NCI-H1417 treated with DMSO at 0.1 percent for 48 hours (cell line): ENCODE data around the gene HDC.

ENCODE experiments used
- DNase-seq: peaks from one replicate; lab custom pipeline; 2025; lab: John Stamatoyannopoulos, UW

HDC gene

DNA sequence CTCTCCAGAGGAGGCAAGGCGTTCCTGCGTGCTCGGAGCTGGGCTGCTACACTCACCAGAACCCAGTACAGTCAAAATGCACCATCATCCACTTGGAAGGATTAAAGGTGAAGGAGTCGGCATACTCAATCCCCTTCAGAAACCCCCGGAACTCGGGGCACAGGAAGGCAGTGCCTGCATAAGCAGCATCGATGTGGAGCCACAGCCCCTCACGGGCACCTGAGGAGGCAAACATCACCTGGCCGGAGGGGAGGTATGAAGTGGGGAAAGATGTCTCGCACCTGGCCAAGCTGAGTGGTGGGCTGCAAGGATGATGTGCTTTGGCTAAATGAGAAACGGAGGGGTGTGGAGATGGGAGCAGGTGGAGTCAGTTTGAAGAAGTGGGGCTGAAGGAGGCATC, 13.0 kb downstream of the HDC start:
- DNase-seq, result no peak

GRCh38 chr15:50251638-50252182, 13.8 kb downstream of the HDC start:
- no peak for DNase-seq

- no peak for DNase-seq
Measured at GRCh38 chr15:50250760-50251394, 14.6 kb downstream of the HDC start.

DNA sequence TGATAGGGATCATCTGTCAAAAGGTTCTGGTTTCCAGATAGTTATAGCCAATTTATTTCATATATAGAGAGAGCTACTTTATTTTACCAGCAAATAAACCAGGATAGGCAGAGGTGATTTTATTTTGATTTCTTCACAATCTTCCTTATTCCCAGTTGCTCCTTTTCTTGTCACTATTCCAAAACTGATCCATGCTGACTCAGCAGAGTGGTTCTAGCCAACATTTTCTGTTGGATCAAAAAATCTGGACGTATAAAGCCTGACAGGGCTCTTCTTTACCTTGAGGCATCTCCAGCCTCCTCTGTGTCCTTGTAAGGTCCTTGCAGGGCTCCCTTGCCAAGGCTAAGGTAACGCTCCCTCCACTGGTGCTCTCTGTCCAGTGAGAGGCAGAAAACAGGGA, 15.8 kb downstream of the HDC start:
- DNase-seq, result no peak

GRCh38 chr15:50248994-50249582, 16.4 kb downstream of the HDC start:
- no peak for DNase-seq

DNA sequence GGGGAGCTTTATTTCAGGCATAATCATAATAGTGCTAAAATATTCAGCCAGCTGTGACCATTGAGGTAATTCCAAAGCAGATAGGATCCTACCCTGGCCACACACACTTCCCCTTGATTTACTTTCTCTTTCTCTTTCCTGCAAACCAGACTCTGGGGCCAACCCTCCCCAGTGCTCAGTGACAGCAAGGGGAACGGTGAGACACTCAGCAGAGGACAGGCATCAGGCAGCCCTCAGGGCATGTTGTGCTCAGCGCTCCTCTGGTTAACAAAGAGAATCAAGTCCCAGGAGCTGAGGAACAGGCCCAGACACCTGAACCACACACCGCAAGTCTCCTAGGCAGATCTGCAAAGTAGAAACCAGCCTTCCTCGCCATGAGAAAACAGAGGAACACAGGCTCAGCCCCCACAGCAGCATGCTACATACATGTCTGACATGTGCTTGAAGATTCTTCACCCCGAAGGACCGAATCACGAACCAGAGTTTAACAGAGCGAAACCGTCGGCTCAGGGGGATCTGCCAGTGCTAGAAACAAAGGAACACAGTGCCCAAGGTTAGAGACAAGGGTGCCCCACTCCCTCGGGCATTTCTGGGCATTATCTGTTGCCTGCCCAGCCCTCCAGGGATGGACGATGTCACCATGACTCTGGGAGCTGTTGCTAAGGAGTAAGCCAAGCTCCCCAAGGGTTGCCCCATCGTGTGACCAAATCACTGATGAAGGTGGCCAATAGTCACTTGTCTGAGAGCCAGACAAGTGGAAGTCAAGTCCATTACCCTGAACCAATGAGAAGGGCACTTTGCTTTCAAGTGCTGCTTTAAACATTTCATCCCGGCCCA, 17.5 kb downstream of the HDC start:
- DNase-seq, result no peak

GRCh38 chr15:50246631-50247030, 18.9 kb downstream of the HDC start:
- DNase-seq, result no peak

DNA sequence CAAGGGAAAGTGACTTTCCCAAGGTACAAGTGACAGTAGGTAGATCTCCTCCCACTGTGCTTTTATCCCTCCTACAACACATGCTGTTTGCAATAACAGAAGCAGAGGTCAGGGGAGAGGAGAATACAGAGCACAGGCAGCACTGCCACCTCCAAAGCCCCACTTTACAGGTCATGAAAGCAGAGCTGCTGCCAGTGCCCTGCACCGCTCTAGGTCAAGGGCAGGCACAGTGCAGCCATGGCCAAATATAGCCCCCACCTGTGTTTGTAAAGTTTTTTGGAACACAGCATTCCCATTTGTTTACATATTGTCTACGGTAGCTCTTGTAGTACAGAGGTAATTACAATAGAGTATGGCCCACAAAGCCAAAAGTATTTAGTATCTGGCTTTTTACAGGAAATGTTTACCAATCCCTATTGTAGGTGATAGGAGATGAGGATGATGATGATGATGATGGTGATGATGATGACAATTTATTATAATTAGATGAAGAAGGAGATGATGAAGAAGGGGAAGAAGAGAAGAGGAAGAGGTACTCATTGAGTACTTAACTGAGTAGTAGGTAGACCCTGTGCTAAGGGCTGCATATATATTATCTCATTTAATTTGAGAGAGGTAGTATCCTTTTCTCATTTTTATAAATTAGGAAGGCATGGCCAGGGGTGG, 20.4 kb downstream of the HDC start:
- DNase-seq, result no peak

DNA sequence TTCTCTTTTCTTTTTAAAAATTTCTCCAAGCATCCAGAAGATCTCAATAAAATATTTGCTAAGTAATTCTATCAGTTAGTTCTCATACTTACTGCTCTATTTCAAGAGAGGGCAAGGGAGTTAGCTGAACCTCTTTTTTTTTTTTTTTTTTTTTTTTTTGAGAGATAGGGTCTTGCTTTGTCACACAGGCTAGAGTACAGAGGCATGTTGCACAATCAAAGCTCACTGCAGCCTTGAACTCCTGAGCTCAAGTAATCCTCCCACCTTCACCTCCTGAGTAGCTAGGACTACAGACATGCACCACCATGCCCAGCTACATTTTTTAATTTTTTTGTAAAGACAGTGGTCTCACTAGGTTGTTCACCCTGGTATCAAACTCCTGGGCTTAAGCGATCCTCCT, 21.4 kb downstream of the HDC start:
- no peak for DNase-seq

- no peak for DNase-seq
Measured at GRCh38 chr15:50241684-50242450, 23.7 kb downstream of the HDC start.

DNA sequence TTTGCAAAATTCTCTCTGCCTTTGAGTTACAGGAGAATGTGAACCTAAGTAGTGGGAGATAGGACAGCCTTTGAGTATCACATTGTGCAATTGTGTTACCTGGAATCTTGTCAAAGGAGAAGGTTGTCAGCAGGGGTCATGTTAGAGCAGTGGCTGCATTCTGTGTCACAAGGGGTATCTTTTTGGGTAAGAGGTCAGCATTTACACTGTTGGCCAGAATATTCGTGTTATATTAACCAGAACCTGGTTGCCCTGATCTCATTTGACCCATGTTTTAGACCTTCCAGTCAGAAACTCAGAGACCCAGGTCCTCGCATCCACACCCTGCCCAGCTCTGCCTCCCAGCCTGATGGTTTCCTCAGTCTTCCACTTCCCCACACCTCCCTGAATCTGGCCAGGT, 27.3 kb downstream of the HDC start:
- DNase-seq, result no peak

- no peak for DNase-seq
Measured at GRCh38 chr15:50236433-50236832, 29.1 kb downstream of the HDC start.

DNA sequence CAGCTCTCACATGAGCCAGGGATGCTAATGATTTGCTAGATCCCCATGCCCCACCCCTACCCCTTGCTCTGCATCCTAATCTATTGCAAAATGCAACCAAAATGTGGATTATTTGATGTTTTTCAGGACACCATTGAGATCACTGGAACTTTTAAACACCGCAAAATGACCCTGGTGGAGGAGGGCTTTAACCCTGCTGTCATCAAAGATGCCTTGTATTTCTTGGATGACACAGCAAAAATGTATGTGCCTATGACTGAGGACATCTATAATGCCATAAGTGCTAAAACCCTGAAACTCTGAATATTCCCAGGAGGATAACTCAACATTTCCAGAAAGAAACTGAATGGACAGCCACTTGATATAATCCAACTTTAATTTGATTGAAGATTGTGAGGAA, 29.7 kb downstream of the HDC start:
- DNase-seq, result no peak

DNA sequence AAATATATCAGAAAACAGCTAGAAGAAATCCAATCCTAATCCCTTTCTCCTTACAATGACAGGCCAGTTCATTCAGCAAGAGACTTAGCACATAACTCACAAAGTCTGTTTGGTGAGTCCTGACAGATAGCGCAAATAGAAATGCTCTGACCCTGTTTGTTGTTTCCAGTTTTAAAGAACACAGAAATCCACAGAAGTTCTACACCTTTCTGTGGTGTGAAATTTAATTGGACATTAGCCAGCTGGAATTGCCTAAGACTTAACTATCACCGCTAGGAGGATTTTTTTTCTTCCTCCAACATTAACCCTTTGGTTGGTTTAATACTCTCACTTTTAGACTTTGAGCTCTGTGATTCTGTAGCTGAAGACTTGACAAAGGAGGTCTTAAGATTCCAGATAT, 30.8 kb downstream of the HDC start:
- DNase-seq, result no peak

DNA sequence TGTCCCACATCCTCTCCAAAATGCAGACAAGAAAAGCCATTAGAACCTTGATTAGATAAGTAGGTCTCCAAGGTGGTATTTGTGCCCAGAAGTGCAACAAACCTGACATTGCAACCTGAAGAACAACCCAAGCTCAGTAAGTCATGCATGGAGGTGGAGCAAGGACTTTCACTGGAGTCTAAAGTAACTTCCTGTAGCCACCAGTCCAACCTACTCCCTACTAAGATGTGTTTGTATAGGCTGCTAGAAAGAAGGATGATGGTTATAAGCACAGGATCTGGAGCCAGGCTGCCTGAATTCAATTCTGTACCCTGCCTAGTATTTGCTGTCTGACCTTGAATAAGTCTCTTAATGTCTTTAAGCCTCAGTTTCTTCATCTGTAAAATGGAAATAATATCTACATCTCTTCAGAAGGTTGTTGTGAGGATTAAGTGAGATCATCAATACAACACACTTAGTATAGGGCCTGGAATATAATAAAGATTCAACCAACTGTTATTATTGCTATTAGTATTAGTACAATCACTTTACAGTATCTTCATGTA, 32.3 kb downstream of the HDC start:
- DNase-seq, result no peak

DNA sequence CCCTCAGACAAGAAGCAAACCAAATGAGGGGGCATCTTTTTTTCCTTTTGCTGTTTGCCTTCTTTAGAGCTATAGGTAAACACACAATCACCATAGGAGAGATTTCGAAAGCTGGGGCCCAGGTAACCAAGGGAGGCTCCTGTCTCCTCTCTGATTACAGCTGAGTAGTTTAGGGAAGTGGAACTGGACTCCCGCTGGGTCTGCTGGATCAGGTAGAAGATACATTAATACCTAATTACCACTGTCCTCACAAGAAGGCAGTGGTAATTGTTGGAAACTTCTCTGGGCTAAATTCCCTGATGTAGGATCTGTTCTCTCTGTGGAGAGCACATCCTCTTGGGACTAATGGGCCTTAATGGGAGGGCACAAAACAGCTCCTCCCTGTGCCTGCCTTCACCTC, 32.7 kb downstream of the HDC start:
- no peak for DNase-seq

DNA sequence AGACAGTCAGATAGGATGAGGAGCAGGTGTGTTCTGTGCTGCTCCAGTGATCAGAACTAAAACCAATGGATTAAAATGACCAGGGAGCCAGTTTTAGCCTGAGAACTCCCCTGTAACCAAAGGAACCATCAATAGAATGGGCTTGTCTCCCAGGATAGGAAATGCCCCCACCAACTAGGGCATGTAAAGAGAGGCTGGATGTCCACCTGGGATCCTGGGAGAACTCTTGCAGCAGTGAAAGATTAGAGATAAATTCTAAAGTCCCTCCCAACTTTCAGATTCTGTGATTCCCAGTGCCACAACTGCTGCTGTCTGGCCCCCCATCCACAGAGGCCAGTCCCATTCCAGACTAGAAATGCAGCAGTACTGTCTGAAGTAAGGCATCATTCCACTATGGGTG, 33.8 kb downstream of the HDC start:
- no peak for DNase-seq

GRCh38 chr15:50229336-50229735, 36.2 kb downstream of the HDC start:
- DNase-seq, result no peak

GRCh38 chr15:50228866-50229265, 36.7 kb downstream of the HDC start:
- DNase-seq, result no peak

DNA sequence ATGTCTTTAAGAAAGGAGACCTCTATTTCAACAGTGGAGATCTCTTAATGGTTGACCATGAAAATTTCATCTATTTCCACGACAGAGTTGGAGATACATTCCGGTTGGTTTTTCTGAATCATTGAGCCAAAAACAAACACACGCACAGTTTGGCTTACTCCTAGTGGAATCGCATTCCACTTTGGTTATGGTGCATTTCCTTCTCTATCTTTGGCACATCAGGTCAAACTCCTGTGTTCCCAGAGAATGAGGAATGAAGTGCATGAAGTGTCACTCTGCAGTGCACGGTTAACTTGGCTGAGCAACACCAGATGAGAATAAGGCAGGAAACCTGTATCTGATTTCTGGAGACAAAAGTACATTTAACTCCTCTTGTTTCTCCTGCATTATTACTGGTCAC, 38.5 kb downstream of the HDC start:
- no peak for DNase-seq

GRCh38 chr15:50225938-50226337, 39.6 kb downstream of the HDC start:
- no peak for DNase-seq

DNA sequence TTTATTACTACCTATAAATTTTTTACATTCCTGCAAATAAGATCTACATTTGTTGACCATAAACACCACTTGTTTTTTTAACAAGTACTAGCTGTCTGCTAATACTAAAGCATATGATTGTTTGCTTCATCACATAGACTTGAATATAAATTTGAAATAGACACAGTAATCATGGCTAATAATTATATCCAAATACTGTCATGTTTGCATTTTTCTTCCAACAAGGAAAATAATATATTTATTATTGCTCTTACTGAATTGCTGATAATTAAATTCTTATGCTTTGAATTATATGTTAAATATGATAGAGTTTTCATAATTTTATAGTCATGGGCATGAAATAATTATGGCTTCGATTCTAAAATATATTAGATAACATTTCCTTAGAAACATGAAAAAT, 40.5 kb downstream of the HDC start:
- DNase-seq, result no peak
